Panc1 (cell line): ENCODE data around the gene COL5A1. TPM values are rescaled to one million over a fixed set of nuclear protein-coding genes. Genes with fewer than 3 reads are reported as not detected.

ENCODE experiments used
- ATAC-seq: fragments of 200-7000 bp; cut with Tn5 transposase; 2 replicates; pipeline ENCODE4 v1.9.1; 2020; ENCODE audit warnings: mild to moderate bottlenecking, moderate library complexity
- BruUV-seq: library from RNA; stranded (reverse); fragments of 400-500 nt; replicated peaks from 2 replicates; lab custom pipeline; 2021; lab: Mats Ljungman, UMichigan
- CTCF ChIA-PET: fragments of 300-600 bp; sonication (Branson Sonifier 250); formaldehyde crosslinking; loops from one replicate; lab custom pipeline; 2022; ENCODE audit warnings: antibody characterized with exemption; lab: Charles Lee
- POLR2A ChIA-PET: fragments of 300-600 bp; sonication (Branson Sonifier 250); formaldehyde crosslinking; loops from one replicate; lab custom pipeline; 2022; ENCODE audit warnings: antibody characterized with exemption; lab: Charles Lee
- DNase-seq: peaks from one replicate; pipeline ENCODE4 v3.0.0-alpha.2; 2010; ENCODE audit warnings: low read depth, low spot score
- H3K27ac ChIP-seq: 2 replicates; pipeline ENCODE4 v1.5.1; 2011; ENCODE audit warnings: mild to moderate bottlenecking, low read length, inconsistent platforms
- H3K27me3 ChIP-seq: fragments of 200-500 bp; sonication (Bioruptor generic); 2 replicates; pipeline ENCODE4 v1.6.0; 2014; ENCODE audit warnings: low read length, inconsistent platforms; ENCODE audit not compliant: control insufficient read depth, insufficient read depth
- H3K36me3 ChIP-seq: fragments of 200-500 bp; sonication (Bioruptor generic); 2 replicates; pipeline ENCODE4 v1.5.1; 2014; ENCODE audit warnings: inconsistent platforms, mild to moderate bottlenecking, low read length, moderate library complexity; ENCODE audit not compliant: control insufficient read depth, insufficient read depth
- H3K4me1 ChIP-seq: 2 replicates; pipeline ENCODE4 v1.5.1; 2011; ENCODE audit warnings: inconsistent platforms, mild to moderate bottlenecking, low read length, moderate library complexity; ENCODE audit not compliant: control insufficient read depth, insufficient read depth
- H3K4me3 ChIP-seq, 2 experiments: 2 replicates each; pipeline ENCODE4 v1.5.1; 2011 to 2012; ENCODE audit warnings: low read depth in 2 of 2, low read length in 2 of 2, mild to moderate bottlenecking in 2 of 2, inconsistent platforms in 1 of 2, moderate library complexity in 1 of 2
- H3K9me3 ChIP-seq: fragments of 200-500 bp; sonication (Bioruptor generic); 2 replicates; pipeline ENCODE4 v1.5.1; 2014; ENCODE audit warnings: low read depth, mild to moderate bottlenecking, inconsistent platforms, low read length, moderate library complexity; ENCODE audit not compliant: control insufficient read depth, insufficient read depth
- POLR2AphosphoS5 ChIP-seq: IDR thresholded peaks from 2 replicates; pipeline ENCODE4 v1.6.1; 2012; ENCODE audit warnings: mild to moderate bottlenecking, low read depth, low read length, moderate library complexity
- SIN3A ChIP-seq: IDR thresholded peaks from 2 replicates; pipeline ENCODE4 v1.6.1; 2012; ENCODE audit warnings: low read depth, mild to moderate bottlenecking, low read length, moderate library complexity, borderline replicate concordance; ENCODE audit not compliant: insufficient read depth
- TCF7L2 ChIP-seq: IDR thresholded peaks from 2 replicates; pipeline ENCODE4 v1.6.1; 2011; ENCODE audit warnings: mild to moderate bottlenecking, low read depth, low read length, inconsistent platforms
- in situ Hi-C: cut with HindIII; loops from 2 replicates; pipeline ENCODE4 v1.10.0; 2016; ENCODE audit warnings: low sequenced_read_pairs, low pct_unique_long_range_greater_than_20kb
- intact Hi-C: fragments of 100-400 bp; cut with micrococcal nuclease; formaldehyde crosslinking; loops from one replicate; pipeline ENCODE4 v1.10.0; 2022; ENCODE audit not compliant: unreplicated experiment
- total RNA-seq: library from RNA; stranded (reverse); gene quantifications from one replicate; pipeline ENCODE4 v1.2.1, GENCODE V29; 2021; ENCODE audit not compliant: unreplicated experiment
- TF ChIP-seq, protein P1 (sequence below): fragments of 450-650 bp; IDR thresholded peaks from 2 replicates; pipeline ENCODE4 v1.5.1; 2017; ENCODE audit warnings: mild to moderate bottlenecking
- TF ChIP-seq, protein P2 (sequence below), 2 experiments: IDR thresholded peaks; 2 replicates each; pipeline ENCODE4 v1.6.1; 2011 to 2012; ENCODE audit warnings: low read depth in 2 of 2, control low read depth in 1 of 2, low read length in 1 of 2, mild to moderate bottlenecking in 1 of 2, moderate library complexity in 1 of 2; ENCODE audit not compliant: insufficient read depth in 1 of 2

The COL5A1 gene
- total RNA-seq, 1 experiment from 2014 or later = 5.7 TPM

DNA sequence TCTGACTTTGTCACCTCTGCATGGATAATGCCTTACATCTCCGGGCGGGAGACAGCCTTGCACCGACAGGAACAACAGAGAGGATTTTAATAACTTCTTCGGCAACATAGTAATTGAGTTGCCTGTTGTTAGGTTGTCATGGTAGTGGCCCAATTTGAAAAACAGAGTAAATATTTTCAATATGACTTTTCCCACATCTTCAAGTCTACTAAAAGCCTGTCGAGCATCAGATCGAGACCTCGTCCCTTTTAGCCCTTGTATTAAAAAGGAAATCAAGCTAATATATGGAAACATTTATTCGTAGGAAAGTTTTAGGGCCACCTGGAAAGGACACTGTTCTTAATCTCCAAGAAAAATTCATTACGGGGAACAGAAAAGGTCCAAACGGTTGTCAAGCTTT, 168.2 kb downstream of the COL5A1 start:
- BruUV-seq = no TSS peak
- ATAC-seq (no peak), DNase-seq (no peak)
- Histone ChIP-seq H3K4me3 (no peak overlapping the region), H3K36me3 (no peaks in the 10 kb centered on the region), H3K9me3 (no peaks in the 10 kb centered on the region), H3K27ac (no peak overlapping the region), H3K27me3 (no peaks in the 10 kb centered on the region), H3K4me1 (no peaks in the 10 kb centered on the region)
- in situ Hi-C loops = no loop called here
- POLR2A ChIA-PET = no interaction called here
- CTCF ChIA-PET = no interaction called here
- no peak for TF ChIP-seq TCF7L2
- TF ChIP-seq POLR2AphosphoS5 = no peak
- intact Hi-C loops = no loop called here

DNA sequence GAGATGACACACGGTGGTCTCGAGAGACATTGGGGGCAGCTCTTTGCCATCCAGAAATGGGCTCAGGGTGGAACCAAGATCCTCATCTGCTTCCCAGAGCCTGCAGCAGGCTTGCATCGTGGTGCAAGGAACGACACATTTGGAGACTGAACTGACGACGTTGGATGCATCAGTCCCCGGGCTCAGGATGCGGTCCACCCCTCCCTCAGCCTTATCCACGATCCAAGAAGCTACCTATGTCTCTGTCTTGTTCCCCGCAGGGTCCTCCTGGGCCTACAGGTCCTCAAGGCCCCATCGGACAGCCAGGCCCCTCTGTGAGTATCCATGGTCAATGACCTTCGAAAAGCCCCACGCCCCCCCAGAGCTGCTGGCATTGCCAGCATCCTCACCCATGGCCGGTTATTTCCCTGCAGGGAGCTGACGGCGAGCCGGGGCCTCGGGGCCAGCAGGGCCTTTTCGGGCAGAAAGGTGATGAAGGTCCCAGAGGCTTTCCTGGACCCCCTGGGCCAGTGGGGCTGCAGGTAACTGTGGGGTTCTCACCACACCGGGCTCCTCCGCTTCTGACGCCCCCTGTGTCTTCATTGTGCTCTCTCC, 169.6 kb downstream of the COL5A1 start:
- ChIA-PET POLR2A (no interaction called here), CTCF (no interaction called here)
- H3K27me3 ChIP-seq = no peaks in the 10 kb centered on the region
- H3K4me3 ChIP-seq = no peak overlapping the region
- no peaks in the 10 kb centered on the region for H3K36me3 ChIP-seq
- TF ChIP-seq TCF7L2 = no peak
- no peak for TF ChIP-seq POLR2AphosphoS5
- TF ChIP-seq, protein P1, sequence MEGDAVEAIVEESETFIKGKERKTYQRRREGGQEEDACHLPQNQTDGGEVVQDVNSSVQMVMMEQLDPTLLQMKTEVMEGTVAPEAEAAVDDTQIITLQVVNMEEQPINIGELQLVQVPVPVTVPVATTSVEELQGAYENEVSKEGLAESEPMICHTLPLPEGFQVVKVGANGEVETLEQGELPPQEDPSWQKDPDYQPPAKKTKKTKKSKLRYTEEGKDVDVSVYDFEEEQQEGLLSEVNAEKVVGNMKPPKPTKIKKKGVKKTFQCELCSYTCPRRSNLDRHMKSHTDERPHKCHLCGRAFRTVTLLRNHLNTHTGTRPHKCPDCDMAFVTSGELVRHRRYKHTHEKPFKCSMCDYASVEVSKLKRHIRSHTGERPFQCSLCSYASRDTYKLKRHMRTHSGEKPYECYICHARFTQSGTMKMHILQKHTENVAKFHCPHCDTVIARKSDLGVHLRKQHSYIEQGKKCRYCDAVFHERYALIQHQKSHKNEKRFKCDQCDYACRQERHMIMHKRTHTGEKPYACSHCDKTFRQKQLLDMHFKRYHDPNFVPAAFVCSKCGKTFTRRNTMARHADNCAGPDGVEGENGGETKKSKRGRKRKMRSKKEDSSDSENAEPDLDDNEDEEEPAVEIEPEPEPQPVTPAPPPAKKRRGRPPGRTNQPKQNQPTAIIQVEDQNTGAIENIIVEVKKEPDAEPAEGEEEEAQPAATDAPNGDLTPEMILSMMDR = no peak
- intact Hi-C loops (no loop called here), in situ Hi-C loops (no loop called here)
- H3K9me3 ChIP-seq = no peaks in the 10 kb centered on the region
- H3K4me1 ChIP-seq = no peaks in the 10 kb centered on the region
- DNase-seq (no peak), ATAC-seq (no peak)
- H3K27ac ChIP-seq = no peak overlapping the region
- no TSS peak for BruUV-seq

DNA sequence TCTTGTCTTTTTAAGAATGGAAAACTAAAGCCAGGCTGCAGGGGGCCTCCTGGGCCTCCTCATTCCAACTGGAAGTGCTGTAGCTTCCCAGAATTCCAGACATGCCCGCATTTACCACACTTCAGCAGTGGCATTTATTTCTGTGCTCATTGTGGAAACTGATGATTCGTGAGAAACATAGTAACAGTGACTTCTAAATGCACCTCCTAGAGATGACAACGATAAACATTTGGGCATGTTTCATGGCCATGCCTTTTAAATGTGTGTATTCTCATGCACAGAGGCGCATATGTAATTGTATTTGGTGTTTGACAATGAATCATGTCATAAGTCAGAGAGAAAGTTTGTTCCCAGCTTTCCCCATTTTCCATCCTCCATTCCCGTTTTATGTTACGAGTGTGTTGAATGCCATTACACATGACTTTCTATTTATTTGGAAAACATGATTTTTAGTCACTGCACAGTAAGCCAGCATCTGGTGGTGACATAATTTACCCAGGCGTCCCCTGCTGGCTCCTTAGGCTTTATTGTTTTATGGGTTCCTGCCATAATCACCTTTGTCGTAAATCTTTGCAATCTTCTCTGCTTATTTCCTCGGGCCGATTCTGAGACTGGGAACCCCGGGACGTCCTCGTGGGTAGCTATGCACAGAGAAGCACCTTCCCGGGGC, 170.2 kb downstream of the COL5A1 start:
- in situ Hi-C loops (no loop called here), intact Hi-C loops (no loop called here)
- Histone ChIP-seq H3K36me3 (no peaks in the 10 kb centered on the region), H3K4me3 (no peak overlapping the region), H3K9me3 (no peaks in the 10 kb centered on the region), H3K27ac (no peak overlapping the region), H3K4me1 (no peaks in the 10 kb centered on the region), H3K27me3 (no peaks in the 10 kb centered on the region)
- BruUV-seq = no TSS peak
- ATAC-seq (no peak), DNase-seq (no peak)
- CTCF ChIA-PET = no interaction called here
- POLR2A ChIA-PET = no interaction called here
- TF ChIP-seq SIN3A = no peak
- TF ChIP-seq TCF7L2 = no peak
- TF ChIP-seq, protein P1 = no peak
- TF ChIP-seq, protein P2, sequence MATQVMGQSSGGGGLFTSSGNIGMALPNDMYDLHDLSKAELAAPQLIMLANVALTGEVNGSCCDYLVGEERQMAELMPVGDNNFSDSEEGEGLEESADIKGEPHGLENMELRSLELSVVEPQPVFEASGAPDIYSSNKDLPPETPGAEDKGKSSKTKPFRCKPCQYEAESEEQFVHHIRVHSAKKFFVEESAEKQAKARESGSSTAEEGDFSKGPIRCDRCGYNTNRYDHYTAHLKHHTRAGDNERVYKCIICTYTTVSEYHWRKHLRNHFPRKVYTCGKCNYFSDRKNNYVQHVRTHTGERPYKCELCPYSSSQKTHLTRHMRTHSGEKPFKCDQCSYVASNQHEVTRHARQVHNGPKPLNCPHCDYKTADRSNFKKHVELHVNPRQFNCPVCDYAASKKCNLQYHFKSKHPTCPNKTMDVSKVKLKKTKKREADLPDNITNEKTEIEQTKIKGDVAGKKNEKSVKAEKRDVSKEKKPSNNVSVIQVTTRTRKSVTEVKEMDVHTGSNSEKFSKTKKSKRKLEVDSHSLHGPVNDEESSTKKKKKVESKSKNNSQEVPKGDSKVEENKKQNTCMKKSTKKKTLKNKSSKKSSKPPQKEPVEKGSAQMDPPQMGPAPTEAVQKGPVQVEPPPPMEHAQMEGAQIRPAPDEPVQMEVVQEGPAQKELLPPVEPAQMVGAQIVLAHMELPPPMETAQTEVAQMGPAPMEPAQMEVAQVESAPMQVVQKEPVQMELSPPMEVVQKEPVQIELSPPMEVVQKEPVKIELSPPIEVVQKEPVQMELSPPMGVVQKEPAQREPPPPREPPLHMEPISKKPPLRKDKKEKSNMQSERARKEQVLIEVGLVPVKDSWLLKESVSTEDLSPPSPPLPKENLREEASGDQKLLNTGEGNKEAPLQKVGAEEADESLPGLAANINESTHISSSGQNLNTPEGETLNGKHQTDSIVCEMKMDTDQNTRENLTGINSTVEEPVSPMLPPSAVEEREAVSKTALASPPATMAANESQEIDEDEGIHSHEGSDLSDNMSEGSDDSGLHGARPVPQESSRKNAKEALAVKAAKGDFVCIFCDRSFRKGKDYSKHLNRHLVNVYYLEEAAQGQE (IDR thresholded peaks at IDR 0.05; ENCODE audit: insufficient read depth in 1 of 2, low read depth in 2 of 2, low read length in 1 of 2) = no peak
- no peak for TF ChIP-seq POLR2AphosphoS5
